AG09309 (cell line): ENCODE data around the gene MAGEB5.

ENCODE experiments used
- DNase-seq: peaks from one replicate; pipeline ENCODE4 v3.0.0-alpha.2; 2010; ENCODE audit warnings: low read depth
- H3K4me3 ChIP-seq: 2 replicates; pipeline ENCODE4 v1.5.1; 2011; ENCODE audit warnings: mild to moderate bottlenecking, low read depth, low read length, moderate library complexity; ENCODE audit not compliant: control insufficient read depth
- CTCF ChIP-seq: IDR thresholded peaks from 2 replicates; pipeline ENCODE4 v1.5.1; 2011; ENCODE audit warnings: mild to moderate bottlenecking, low read depth, low read length, inconsistent platforms; ENCODE audit not compliant: insufficient read depth, control insufficient read depth; ENCODE audit errors: missing control alignments

MAGEB5 gene

GRCh38 chrX:26253526-26253925 lies 37.6 kb downstream of the MAGEB5 start:
- no peak for TF ChIP-seq CTCF
- DNase-seq: no peak
- no peak overlapping the region for H3K4me3 ChIP-seq

- no peak overlapping the region for H3K4me3 ChIP-seq
- TF ChIP-seq CTCF: no peak
- no peak for DNase-seq
Measured at GRCh38 chrX:26254436-26254835, 38.5 kb downstream of the MAGEB5 start.

GRCh38 chrX:26262121-26262523 lies 46.2 kb downstream of the MAGEB5 start:
- DNase-seq: no peak
- no peak for TF ChIP-seq CTCF
- no peak overlapping the region for H3K4me3 ChIP-seq
